NOMO-1 treated with DMSO at 0.1 percent for 48 hours (cell line): ENCODE results near the gene FNIP2.
A peak's percentile ranks its signal among the peaks of the same experiment; 100 is the strongest.

Experiments
- DNase-seq: peaks from one replicate; lab custom pipeline; 2025; ENCODE audit not compliant: unreplicated experiment; lab: John Stamatoyannopoulos, UW

The FNIP2 gene

DNA sequence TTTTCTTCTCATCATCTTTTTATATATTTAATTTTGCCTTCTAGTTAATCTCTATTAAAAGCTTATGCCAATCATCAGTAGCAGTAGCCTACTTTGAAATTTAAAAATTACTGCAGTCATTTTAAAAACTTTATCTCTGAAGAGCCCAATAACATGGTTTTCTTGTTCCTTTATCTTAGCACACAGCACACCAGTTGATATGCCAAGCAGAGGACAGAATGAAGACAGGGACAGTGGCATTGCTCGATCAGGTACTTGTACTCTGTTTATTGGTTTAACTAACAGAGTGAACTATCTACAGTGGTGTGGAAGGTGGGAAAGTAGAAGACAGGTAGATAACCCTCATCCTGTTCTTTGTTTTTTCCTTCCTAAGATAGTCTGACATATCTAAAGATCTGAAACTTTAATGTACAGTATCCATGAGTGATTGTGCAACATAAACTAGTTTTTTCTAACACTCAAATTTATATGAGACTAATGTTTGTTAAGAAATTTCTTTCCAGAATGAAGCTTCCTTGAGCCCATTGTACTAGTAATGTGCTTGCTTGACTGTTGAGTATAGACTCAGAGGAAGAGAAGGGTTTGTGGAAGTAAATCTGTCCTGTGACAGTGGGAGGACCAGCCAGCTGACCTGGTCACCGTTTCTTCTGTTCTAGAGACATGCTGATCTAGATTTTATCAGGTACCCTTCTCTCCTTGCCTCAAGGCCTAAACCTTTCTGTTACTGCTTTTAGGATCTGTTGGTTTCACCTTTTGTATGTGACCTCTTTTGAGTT, 66.6 kb downstream of the FNIP2 start:
- no peak for DNase-seq

DNA sequence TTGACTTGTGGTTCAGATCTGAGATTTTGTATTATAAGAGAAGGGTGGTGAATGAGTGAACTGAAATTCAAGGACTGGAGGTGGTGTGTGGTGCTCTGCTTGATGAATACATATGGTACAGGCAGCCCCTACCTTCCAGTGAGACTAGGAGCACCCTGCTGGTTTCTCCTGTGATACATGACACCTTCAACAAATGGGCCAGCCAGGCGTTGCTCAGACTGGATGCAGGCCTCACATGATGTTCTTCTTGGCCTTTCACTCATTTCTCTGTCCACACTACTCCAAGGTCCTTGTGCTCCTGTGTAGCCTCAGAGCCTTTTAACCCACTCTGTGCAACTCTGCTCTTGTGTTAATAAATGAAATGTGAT, 67.2 kb downstream of the FNIP2 start:
- DNase-seq: no peak

DNA sequence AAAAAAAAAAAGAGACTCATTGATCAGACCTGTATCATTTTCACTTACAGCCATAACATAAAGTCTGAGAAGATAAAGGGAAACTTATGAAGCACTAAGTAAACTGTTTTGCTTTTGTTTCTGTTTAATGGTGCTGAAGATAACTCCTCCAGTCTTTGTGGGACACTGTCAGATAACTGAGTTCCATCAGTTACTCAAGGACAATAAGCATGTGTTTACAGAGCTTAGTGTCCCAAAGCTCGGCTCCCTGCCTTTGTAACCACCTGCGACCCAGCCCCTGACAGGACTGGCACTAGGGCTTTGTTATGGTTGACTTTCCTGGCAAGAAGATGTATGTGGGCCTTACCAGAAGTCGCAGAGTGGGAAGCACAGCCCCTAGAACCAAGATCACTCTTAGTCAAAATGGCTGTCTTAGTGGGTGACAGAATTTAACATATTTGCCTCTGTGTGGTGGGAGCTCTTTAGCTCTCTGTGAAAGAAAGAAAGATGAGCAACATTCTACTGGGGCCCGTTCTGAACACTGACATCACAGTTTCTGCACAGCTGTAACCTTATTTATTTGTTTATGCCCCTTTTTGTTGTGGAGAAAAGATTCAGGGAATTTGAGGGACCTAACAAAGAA, 68.1 kb downstream of the FNIP2 start:
- DNase-seq: no peak

DNA sequence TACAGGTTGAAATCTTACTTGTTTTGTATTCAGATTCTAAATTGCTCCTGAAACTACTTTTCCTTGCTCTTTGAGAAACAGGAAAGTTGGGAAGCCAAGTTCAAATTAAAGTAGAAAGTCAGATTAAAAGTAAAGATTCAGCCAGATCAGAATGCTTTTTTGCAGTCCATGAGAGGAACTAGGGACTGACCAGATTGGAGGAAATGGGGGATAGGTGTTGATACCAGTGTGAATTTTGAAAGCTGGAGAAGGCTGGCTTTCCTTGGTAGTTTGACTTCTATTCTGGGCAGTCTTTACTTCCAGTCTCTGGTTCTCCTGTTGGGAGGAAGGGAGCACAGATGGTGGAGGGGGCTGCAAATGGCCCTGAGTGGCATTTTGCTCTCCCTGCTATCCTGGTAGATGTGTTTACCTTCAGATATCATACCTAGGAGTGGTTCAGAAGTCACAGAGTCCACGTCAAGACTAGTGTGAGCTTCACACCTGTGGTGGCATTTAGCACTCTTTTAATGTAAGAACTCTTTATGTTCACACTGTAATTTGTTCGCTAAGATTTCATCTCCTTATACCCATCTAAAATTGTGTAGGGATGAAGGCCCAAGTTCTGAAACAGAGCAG, 68.8 kb downstream of the FNIP2 start:
- DNase-seq: no peak

DNA sequence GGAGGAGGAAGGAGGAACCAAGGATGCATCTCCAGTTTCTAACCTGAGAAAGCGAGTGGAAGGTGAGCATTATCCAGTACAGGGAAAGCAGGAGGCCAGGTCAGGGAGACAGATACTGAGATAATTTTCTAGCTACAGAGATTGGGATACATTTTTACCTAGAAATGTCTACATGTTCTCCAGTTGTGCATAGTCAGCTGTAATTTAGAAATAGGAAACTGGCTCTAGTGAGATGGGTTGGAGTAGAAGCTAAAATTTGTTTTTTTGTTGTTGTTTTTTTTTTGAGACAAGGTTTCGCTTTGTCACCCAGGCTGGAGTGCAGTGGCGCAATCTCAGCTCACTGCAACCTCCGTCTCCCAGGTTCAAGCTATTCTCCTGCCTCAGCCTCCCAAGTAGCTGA, 71.3 kb downstream of the FNIP2 start:
- DNase-seq: no peak

DNA sequence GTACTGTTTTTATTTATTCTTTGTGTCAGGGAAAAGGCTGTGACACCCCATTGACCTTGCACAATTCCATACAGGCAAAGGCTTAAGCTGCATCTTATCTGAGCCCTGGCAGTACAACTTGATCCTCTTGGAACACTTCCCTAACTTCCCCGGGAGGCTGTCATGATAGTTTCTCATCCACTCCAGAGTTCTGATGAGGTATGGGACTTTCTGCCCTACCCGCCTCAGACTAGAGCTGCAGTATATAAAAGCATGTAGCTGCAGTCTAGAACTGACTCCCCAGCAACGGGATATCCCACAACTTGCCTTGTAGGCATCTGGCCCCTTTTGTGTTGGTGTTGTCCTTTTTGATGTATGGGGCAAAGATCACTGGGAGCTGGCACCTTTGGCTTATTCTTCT, 72.7 kb downstream of the FNIP2 start:
- DNase-seq: no peak

DNA sequence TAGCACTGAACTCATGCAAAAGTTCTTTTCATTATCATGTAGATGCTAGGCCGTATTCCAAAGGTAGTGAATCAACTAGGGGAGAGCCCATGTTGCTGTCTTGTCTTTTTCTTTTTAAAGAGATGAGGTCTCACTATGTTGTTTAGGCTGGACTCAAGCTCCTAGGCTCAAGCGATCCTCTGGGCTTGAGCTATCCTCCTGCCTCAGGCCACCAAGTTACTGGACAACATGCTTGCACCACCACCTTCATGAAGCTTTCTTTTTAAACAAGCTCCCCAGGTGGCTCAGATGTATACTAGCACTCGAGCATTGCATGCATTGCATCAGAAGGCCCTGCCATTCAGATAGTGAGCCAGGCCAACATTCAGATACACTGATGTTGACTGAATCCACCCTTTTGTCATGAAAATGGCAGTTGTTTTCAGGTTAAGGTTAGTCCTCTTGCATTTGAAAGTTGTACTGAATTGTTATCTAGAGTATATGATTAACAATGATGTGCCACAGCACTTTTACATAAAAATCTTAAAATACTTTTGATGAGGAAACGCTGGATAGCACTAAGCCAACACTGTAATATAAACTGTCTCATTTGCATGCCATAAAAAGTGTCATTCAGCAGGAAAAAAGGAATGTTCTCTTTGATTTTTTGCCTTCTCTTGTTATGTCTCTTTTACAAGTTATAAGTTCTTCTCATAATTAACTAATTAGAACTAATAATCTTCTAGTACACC, 76.7 kb downstream of the FNIP2 start:
- DNase-seq: no peak

DNA sequence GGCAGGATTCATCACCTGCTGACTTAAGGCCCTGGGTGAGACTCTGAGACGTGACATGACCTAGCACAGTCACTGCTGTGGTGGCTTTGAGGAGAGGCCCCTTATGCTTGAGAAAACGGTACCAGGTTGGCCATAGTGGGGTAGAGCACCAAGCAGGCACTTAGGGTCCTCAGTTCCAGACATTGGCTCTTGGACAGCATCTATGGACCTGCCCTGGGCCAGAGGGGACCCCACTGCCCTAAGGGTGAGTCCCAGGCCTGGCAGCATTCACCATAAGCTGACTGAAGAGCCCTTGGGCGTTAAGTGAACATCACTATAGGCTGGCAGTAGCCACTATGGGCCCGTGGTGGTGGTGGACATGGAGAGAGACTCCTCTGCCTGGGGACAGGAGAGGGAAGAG, 78.7 kb downstream of the FNIP2 start:
- no peak for DNase-seq

DNA sequence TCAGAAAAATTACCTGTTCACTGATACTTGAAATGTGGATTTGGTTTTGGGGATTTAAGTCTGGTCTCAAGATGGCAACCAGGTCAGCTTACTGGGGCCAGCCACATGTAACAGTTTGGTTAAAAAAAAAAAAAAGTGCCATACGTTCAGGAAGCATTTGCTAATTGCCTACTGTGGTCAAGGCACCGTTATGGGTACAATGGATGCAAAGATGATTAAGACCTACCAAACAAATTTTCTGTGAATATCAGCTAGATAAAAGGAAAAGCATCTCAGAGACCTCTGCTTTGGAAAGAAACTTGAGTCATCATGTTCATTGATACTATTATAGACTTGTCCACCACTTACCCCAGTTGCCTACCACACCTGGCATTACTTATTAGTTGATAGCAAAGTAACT, 80.9 kb downstream of the FNIP2 start:
- DNase-seq: no peak

DNA sequence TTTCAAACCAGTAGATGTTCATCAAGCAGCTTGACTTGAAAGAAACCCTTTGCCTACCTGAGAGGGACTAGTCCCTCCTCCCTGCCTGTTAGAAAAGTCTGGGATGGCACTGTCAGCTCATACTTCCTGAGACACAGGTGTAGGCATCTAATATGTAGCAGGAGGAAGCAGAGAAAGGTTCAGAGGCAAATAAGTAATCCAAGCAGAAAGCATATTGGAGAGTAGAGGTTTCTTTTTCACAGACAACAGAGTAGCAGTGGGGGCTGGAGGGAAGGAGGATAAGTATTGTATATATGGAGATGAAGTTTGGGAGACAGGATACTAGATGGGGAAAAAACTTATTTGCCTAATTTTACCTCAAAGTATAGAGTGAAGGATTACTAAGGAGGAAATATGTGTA, 81.5 kb downstream of the FNIP2 start:
- DNase-seq: no peak

DNA sequence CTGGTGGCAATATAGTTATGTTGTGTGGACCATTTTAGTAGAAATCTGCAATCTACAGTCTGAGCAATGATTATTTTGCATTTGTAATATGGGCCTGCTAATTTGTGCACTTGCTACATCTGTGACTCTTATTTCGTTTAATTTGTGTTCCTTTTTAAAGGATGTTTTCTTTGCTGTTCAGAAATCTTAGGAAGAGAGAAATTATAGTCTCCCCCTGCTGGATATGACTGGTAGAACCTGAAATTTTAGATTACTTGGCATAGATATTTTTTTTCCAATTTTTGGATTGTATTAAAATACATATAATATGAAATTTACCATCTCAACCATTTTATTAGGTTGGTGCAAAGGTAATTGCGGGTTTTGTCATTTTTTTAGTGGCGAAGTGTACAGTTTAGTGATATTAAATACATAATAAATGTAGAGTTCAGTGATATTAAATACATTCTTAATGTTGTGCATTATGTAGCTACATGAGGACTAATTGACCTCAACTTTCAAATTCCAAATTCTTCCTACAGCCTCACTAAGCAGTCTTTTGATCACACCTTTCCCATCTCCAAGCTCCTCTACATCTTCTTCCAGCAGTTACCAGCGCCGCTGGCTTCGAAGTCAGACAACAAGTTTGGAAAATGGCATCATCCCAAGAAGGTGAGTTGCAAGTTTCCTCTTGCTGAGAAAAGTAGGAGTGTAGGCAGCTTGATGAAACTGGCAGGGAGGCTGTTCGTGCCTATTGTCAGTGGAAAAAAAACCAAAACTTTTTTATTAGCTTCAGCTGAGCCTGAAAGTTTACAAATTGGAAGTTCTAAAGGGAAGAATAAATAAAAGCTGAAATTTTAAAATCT, 82.2 kb downstream of the FNIP2 start:
- DNase-seq: peak; percentile 28

DNA sequence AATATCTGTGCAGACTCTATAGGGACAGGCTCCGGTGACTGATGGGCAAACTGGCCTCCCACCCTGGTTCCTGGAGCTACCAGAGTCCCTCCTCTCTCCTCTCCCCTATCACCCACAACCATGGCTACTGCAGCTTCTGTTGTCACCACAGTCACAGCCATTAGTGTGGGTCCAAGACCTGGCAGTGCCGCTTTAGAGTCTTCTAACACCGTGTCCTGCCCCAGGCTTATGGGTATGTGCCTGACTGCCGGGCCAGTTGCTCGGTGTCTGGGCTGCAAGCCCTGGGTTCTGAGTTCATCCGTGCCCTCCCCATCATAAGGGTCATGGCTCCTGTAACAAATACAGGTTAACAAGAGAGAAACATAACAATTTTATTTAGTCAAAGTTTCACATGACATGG, 85.4 kb downstream of the FNIP2 start:
- DNase-seq: no peak

DNA sequence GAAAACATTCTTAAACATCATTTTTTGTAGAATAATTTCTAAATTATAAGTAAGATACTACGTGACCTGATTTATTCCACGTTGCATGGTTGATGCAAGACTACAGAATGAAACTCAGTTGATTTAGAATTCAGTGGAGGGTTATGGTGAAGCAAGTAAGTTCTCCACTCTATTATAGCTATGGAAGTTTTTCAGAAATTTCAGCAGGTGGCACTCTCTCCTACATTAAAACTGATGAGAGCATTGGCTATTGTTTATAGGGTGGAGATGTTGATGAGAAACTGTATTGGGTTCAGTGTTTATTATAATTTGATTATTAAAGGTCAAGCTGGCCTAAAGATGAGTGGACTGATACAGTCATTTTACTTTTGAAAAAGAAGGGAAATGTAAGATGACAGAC, 88.0 kb downstream of the FNIP2 start:
- peak; percentile 60 for DNase-seq

DNA sequence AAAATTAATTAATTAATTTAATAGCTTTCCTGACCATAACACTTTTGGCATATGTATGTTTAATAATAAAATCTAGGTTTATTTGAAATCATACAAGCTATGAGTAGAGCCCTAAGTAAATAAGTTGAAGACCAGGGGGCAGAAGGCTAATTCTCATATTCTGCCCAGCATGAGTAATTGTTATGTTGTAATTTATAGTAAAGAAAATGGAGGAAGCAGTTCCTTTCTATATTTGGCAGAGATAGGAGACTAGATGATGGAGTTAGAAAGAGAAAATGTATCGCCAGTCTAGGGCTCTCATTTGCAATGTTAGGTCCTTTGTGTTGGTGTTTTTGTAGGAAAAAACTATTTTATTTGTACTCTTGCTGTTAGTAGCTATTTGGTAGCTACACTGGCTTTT, 89.1 kb downstream of the FNIP2 start:
- peak; percentile 60 for DNase-seq

DNA sequence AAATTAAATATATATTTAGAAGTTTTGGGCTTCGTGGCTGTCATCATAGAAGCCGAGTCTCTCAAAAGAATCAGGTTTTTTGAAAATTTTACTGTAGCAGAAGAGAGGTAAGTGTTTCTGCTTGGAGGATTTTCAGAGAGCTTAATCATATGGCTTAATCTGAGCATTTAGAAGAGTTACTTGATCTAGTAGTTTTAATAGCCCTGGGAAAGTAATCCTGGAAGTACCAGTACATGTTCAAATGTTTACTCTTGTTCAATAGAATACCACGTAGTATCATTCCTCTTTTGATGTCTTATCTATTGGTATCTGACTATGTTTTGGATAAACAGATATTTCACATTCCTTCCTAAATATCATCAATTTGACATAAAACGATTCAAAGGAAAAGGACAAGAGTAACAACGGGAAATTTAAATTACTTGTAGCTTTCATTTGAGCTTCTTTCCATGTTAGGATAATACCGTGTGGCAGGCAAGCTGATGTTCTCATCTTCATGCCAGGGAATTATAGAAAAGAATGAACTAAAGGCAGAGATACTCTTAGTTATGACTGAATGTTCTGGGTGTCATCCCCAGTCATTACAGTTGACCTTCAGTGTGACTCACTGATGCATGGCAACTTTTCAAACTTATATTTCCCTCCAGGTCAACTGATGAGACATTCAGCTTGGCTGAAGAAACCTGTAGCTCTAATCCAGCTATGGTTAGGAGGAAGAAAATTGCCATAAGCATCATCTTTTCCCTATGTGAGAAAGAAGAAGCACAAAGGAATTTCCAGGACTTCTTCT, 89.8 kb downstream of the FNIP2 start:
- no peak for DNase-seq

DNA sequence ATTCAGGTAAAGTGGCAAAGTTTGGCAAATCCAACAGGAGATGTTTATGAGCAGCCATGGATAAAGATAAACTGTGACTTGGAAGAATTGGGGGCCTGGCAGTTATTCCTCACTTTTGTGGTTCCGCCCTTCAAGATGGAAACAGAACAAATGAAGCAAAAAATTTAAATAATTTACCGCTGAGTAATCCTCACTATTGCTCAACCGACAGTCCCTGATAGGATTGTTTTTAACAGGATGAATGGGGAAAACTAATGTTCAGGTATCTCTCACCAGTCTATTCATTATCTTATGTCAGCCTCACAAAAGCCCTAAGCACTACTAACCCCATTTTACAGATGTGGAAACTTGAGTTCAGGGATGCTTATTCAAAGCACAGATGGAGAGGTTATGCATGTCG, 90.8 kb downstream of the FNIP2 start:
- DNase-seq: no peak

DNA sequence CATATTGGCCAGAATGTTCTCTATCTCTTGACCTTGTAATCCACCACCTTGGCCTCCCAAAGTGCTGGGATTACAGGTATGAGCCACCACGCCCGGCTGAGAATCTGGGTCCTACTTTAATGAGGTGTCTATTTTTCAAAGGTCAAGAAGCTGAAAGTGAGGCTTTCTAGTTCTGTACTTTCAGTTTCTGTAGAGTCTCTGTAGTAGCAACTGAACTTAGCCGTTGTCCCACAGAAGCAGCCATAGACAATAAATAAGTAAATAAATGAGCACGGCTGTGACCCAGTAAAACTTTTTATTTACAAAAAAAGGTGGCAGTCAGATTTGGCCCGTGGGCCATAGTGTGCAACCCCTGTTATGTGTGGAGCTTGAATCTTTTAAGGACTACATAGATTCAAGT, 92.0 kb downstream of the FNIP2 start:
- no peak for DNase-seq

DNA sequence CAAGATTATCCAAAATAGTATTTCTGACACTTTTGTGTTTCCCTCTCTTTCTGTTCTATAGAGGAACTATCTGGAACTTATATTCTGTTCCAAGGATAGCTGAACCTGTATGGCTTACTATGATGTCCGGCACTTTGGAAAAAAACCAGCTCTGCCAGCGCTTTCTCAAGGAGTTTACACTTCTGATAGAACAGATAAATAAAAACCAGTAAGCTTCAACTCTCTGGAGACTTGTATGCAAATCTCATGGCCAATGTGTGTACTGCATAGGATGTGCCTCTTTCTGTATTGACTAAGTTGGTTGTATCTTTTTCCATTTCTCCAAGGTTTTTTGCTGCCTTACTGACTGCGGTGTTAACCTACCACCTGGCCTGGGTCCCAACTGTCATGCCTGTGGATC, 92.5 kb downstream of the FNIP2 start:
- no peak for DNase-seq

DNA sequence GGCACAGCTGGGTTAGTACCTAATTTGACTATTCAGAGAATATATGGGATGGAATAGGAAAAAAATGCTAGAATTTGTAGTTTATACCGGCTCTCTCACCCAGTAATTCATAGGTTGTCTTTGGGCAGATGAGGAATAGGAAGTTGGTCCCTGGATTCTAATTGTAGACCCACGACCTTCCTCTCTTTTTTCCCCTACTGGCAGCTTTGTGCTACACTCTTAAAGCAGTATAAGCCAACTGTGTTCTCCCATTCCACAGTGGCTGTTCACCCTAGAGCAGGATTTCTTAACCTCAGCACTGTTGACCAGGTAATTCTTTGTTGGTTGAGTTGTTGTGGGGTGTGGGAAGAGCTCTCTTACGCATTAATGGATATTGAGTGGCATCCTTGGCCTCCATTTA, 92.9 kb downstream of the FNIP2 start:
- no peak for DNase-seq

DNA sequence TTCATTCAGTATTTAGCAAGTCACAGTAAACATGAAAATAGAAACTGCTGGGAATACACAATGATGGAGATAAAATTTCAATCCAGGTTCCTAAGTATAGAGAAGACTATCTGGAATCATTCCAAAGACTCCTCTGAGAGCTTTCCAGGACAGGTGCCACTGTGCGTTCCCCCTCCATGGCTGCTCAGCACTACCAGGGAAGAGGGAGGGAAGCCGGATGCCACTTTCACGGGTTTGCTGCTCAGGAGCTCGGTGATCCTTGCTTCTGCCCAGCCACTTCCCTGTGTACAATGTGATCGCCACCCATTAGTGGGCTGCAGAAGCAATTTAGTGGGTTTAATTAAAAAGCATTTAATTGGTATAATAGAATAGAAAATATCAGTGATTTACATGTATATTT, 94.5 kb downstream of the FNIP2 start:
- DNase-seq: no peak
